HEK293 (cell line): Measurements from ENCODE around the gene EDIL3.

ENCODE experiments used
- CTCF ChIA-PET: fragments of 350-600 bp; formaldehyde crosslinking; extraction: SDS; loops from one replicate; lab custom pipeline; 2021; ENCODE audit warnings: antibody characterized with exemption; lab: Yijun Ruan, JAX
- POLR2A ChIA-PET: fragments of 300-600 bp; formaldehyde crosslinking; extraction: SDS; loops from one replicate; lab custom pipeline; 2020; ENCODE audit warnings: antibody characterized with exemption, inconsistent platforms; lab: Yijun Ruan, JAX
- H3K27ac ChIP-seq: fragments of 200-500 bp; sonication (Bioruptor generic); 2 replicates; pipeline ENCODE4 v1.5.1; 2014; ENCODE audit warnings: low read depth, low read length, control low read depth, inconsistent platforms; ENCODE audit errors: extremely low read depth
- H3K36me3 ChIP-seq, 2 experiments: fragments of 200-500 bp in 1 of 2; sonication (Bioruptor generic) in 1 of 2; 1 replicate in 1 of 2; 2 replicates in 1 of 2; pipeline ENCODE4 v1.5.1; 2014 to 2017; ENCODE audit warnings: inconsistent platforms in 2 of 2, low read length in 2 of 2; ENCODE audit not compliant: control insufficient read depth in 2 of 2, insufficient read depth in 1 of 2
- H3K4me1 ChIP-seq: fragments of 200-500 bp; sonication (Bioruptor generic); 2 replicates; pipeline ENCODE4 v1.5.1; 2014; ENCODE audit warnings: mild to moderate bottlenecking, low read length, inconsistent platforms; ENCODE audit not compliant: control insufficient read depth, insufficient read depth
- H3K4me3 ChIP-seq: 2 replicates; pipeline ENCODE4 v1.5.1; 2011; ENCODE audit warnings: low read depth, mild to moderate bottlenecking, control low read depth, low read length, moderate library complexity
- H3K9me3 ChIP-seq: fragments of 200-500 bp; sonication (Bioruptor generic); 2 replicates; pipeline ENCODE4 v1.5.1; 2014; ENCODE audit warnings: low read depth, low read length, inconsistent platforms; ENCODE audit not compliant: control insufficient read depth, insufficient read depth
- FEZF1 ChIP-seq: fragments of 450-650 bp; formaldehyde crosslinking; IDR thresholded peaks from 2 replicates; pipeline ENCODE4 v1.5.1; 2016; ENCODE audit warnings: missing biosample characterization, missing genetic modification characterization
- GFI1B ChIP-seq: fragments of 450-650 bp; formaldehyde crosslinking; IDR thresholded peaks from 2 replicates; pipeline ENCODE4 v1.5.1; 2016; ENCODE audit warnings: missing biosample characterization, missing genetic modification characterization
- HOXA7 ChIP-seq: sonication (generic); formaldehyde crosslinking; IDR thresholded peaks from 2 replicates; pipeline ENCODE4 v1.8.1; 2022; ENCODE audit warnings: missing genetic modification reagents, borderline replicate concordance
- KLF7 ChIP-seq: fragments of 450-650 bp; formaldehyde crosslinking; IDR thresholded peaks from 2 replicates; pipeline ENCODE4 v1.5.1; 2016; ENCODE audit warnings: missing biosample characterization, missing genetic modification characterization, borderline replicate concordance
- KLF8 ChIP-seq: fragments of 450-650 bp; formaldehyde crosslinking; IDR thresholded peaks from 2 replicates; pipeline ENCODE4 v1.5.1; 2016; ENCODE audit warnings: missing biosample characterization, missing genetic modification characterization
- ZBTB1 ChIP-seq: fragments of 450-650 bp; formaldehyde crosslinking; IDR thresholded peaks from 2 replicates; pipeline ENCODE4 v1.5.1; 2016; ENCODE audit warnings: missing biosample characterization, missing genetic modification characterization
- ZBTB48 ChIP-seq: fragments of 450-650 bp; formaldehyde crosslinking; IDR thresholded peaks from 2 replicates; pipeline ENCODE4 v1.5.1; 2016; ENCODE audit warnings: missing biosample characterization, missing genetic modification characterization
- ZNF302 ChIP-seq: fragments of 450-650 bp; formaldehyde crosslinking; IDR thresholded peaks from 2 replicates; pipeline ENCODE4 v1.5.1; 2016; ENCODE audit warnings: missing biosample characterization, missing genetic modification characterization, low read depth
- ZNF341 ChIP-seq: fragments of 450-650 bp; formaldehyde crosslinking; IDR thresholded peaks from 2 replicates; pipeline ENCODE4; 2016; ENCODE audit warnings: low read depth, missing biosample characterization, missing genetic modification characterization
- ZNF521 ChIP-seq: fragments of 450-650 bp; formaldehyde crosslinking; IDR thresholded peaks from 2 replicates; pipeline ENCODE4 v1.5.1; 2017; ENCODE audit warnings: missing biosample characterization, mild to moderate bottlenecking, missing genetic modification characterization
- ZNF645 ChIP-seq: fragments of 450-650 bp; formaldehyde crosslinking; IDR thresholded peaks from 2 replicates; pipeline ENCODE4; 2016; ENCODE audit warnings: missing biosample characterization, missing genetic modification characterization
- ZNF660 ChIP-seq: fragments of 450-650 bp; IDR thresholded peaks from 2 replicates; pipeline ENCODE4 v1.5.1; 2018; ENCODE audit warnings: missing biosample characterization, mild to moderate bottlenecking, missing genetic modification characterization
- ZNF692 ChIP-seq: fragments of 450-650 bp; formaldehyde crosslinking; IDR thresholded peaks from 2 replicates; pipeline ENCODE4 v1.5.1; 2016; ENCODE audit warnings: missing biosample characterization, missing genetic modification characterization
- ZNF707 ChIP-seq: fragments of 450-650 bp; formaldehyde crosslinking; IDR thresholded peaks from 2 replicates; pipeline ENCODE4 v1.5.1; 2016; ENCODE audit warnings: missing biosample characterization, missing genetic modification characterization
- ZNF785 ChIP-seq: fragments of 450-650 bp; formaldehyde crosslinking; IDR thresholded peaks from 2 replicates; pipeline ENCODE4 v1.5.1; 2016; ENCODE audit warnings: missing biosample characterization, missing genetic modification characterization
- TF ChIP-seq, protein P1 (sequence below): fragments of 450-650 bp; formaldehyde crosslinking; IDR thresholded peaks from 2 replicates; pipeline ENCODE4 v1.5.1; 2016; ENCODE audit warnings: missing biosample characterization, missing genetic modification characterization
- TF ChIP-seq, protein P2 (sequence below): fragments of 450-650 bp; formaldehyde crosslinking; conservative IDR thresholded peaks from 2 replicates; pipeline ENCODE4 v1.5.1; 2016; ENCODE audit warnings: low read depth, missing biosample characterization, missing genetic modification characterization
- TF ChIP-seq, protein P3 (sequence below): fragments of 450-650 bp; formaldehyde crosslinking; IDR thresholded peaks from 2 replicates; pipeline ENCODE4 v1.5.1; 2016; ENCODE audit warnings: missing biosample characterization, missing genetic modification characterization

EDIL3 gene

DNA sequence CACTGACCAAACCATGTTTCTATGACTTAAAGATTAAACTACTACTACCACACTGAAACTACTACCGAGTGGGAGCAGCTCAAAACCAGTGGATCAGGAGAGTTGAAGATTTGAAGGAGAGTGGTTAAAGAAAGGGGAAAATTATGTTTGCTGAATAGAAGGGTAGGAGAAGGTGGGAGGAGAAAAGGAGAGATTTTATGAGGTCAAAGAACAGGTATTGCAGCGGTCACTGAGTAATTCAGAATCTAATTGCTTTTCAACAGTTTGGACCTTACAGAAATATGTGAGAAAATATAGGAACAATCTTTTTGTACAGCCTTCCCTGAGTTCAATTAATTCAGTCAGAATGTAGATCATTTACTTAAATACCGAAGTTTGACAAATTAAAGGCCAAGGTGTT lies 24.6 kb downstream of the EDIL3 start (continued):
- no peak for TF ChIP-seq ZNF521 (tag by site-specific recombination)
- TF ChIP-seq KLF7 (tag by site-specific recombination): no peak
- TF ChIP-seq ZNF707 (tag by site-specific recombination): no peak
- no peak for TF ChIP-seq ZBTB48 (tag by site-specific recombination)

- CTCF ChIA-PET: no interaction called here
- POLR2A ChIA-PET: interaction anchor here (0.6 kb wide), 2 partner anchors 31 to 96 kb away, joined by 3 read pairs; no protein-coding TSS in a partner anchor
- no peaks in the 10 kb centered on the region for H3K4me1 ChIP-seq
These were observed 30.6 kb downstream of the EDIL3 start for GRCh38 chr5:84354101-84354500.

More at GRCh38 chr5:84354101-84354500, 30.6 kb downstream of the EDIL3 start:
- Histone ChIP-seq H3K27ac (no peak overlapping the region), H3K9me3 (no peaks in the 10 kb centered on the region)
- TF ChIP-seq, protein P1, sequence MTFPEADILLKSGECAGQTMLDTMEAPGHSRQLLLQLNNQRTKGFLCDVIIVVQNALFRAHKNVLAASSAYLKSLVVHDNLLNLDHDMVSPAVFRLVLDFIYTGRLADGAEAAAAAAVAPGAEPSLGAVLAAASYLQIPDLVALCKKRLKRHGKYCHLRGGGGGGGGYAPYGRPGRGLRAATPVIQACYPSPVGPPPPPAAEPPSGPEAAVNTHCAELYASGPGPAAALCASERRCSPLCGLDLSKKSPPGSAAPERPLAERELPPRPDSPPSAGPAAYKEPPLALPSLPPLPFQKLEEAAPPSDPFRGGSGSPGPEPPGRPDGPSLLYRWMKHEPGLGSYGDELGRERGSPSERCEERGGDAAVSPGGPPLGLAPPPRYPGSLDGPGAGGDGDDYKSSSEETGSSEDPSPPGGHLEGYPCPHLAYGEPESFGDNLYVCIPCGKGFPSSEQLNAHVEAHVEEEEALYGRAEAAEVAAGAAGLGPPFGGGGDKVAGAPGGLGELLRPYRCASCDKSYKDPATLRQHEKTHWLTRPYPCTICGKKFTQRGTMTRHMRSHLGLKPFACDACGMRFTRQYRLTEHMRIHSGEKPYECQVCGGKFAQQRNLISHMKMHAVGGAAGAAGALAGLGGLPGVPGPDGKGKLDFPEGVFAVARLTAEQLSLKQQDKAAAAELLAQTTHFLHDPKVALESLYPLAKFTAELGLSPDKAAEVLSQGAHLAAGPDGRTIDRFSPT (tag by site-specific recombination): no peak
- TF ChIP-seq ZNF302 (tag by site-specific recombination): no peak
- TF ChIP-seq ZNF341 (tag by site-specific recombination): no peak
- no peak for TF ChIP-seq ZNF785 (tag by site-specific recombination)
- TF ChIP-seq KLF8 (tag by site-specific recombination): no peak
- no peak for TF ChIP-seq ZNF660 (tag by site-specific recombination)
- TF ChIP-seq, protein P2, sequence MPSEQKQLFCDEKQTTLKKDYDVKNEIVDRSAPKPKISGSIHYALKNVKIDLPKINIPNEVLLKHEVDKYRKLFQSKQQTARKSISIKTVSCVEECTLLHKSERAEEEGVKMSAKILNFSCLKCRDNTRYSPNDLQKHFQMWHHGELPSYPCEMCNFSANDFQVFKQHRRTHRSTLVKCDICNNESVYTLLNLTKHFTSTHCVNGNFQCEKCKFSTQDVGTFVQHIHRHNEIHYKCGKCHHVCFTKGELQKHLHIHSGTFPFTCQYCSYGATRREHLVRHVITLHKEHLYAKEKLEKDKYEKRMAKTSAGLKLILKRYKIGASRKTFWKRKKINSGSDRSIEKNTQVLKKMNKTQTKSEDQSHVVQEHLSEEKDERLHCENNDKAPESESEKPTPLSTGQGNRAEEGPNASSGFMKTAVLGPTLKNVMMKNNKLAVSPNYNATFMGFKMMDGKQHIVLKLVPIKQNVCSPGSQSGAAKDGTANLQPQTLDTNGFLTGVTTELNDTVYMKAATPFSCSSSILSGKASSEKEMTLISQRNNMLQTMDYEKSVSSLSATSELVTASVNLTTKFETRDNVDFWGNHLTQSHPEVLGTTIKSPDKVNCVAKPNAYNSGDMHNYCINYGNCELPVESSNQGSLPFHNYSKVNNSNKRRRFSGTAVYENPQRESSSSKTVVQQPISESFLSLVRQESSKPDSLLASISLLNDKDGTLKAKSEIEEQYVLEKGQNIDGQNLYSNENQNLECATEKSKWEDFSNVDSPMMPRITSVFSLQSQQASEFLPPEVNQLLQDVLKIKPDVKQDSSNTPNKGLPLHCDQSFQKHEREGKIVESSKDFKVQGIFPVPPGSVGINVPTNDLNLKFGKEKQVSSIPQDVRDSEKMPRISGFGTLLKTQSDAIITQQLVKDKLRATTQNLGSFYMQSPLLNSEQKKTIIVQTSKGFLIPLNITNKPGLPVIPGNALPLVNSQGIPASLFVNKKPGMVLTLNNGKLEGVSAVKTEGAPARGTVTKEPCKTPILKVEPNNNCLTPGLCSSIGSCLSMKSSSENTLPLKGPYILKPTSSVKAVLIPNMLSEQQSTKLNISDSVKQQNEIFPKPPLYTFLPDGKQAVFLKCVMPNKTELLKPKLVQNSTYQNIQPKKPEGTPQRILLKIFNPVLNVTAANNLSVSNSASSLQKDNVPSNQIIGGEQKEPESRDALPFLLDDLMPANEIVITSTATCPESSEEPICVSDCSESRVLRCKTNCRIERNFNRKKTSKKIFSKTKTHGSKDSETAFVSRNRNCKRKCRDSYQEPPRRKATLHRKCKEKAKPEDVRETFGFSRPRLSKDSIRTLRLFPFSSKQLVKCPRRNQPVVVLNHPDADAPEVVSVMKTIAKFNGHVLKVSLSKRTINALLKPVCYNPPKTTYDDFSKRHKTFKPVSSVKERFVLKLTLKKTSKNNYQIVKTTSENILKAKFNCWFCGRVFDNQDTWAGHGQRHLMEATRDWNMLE (tag by site-specific recombination): no peak
- TF ChIP-seq, protein P3, sequence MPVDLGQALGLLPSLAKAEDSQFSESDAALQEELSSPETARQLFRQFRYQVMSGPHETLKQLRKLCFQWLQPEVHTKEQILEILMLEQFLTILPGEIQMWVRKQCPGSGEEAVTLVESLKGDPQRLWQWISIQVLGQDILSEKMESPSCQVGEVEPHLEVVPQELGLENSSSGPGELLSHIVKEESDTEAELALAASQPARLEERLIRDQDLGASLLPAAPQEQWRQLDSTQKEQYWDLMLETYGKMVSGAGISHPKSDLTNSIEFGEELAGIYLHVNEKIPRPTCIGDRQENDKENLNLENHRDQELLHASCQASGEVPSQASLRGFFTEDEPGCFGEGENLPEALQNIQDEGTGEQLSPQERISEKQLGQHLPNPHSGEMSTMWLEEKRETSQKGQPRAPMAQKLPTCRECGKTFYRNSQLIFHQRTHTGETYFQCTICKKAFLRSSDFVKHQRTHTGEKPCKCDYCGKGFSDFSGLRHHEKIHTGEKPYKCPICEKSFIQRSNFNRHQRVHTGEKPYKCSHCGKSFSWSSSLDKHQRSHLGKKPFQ (tag by site-specific recombination): no peak
- TF ChIP-seq FEZF1 (tag by site-specific recombination): no peak
- no peak for TF ChIP-seq GFI1B (tag by site-specific recombination)
- TF ChIP-seq HOXA7: no peak
- TF ChIP-seq ZBTB1 (tag by site-specific recombination): no peak
- no peak for TF ChIP-seq ZNF692 (tag by site-specific recombination)
- no peak for TF ChIP-seq ZNF645 (tag by site-specific recombination)
- TF ChIP-seq, all 188 proteins: peak for 0
- no peaks in the 10 kb centered on the region for H3K36me3 ChIP-seq
- H3K4me3 ChIP-seq: no peak overlapping the region
